Activated T-cell treated with anti-CD3 and anti-CD28 coated beads, Interleukin-2, amount 50 U/mL, for 48 hours (primary cell): ENCODE data around the gene BLOC1S5.
"Not testable (repeated sequence)": the region's sequence is repeated elsewhere in the genome, so short reads cannot be mapped to it uniquely, and the experiment has no call there.

Source experiments
- DNase-seq, 2 experiments: peaks; one replicate each; pipeline ENCODE4 v3.0.0-alpha.2; 2020

The BLOC1S5 gene

GRCh38 chr6:8080362-8081151 is 16.4 kb upstream of the BLOC1S5 start:
- DNase-seq = no peak

GRCh38 chr6:8079126-8079525 is 14.9 kb upstream of the BLOC1S5 start:
- no peak for DNase-seq

GRCh38 chr6:8077991-8078390 is 13.8 kb upstream of the BLOC1S5 start:
- DNase-seq = no peak

- DNase-seq = no peak
Observed at GRCh38 chr6:8075704-8076103, 11.5 kb upstream of the BLOC1S5 start.

GRCh38 chr6:8075185-8075584 is 11.0 kb upstream of the BLOC1S5 start:
- DNase-seq = no peak

GRCh38 chr6:8074213-8074612 is 10.0 kb upstream of the BLOC1S5 start:
- no peak for DNase-seq

GRCh38 chr6:8073758-8074157 is 9.6 kb upstream of the BLOC1S5 start:
- no peak for DNase-seq

- no peak for DNase-seq
Observed at GRCh38 chr6:8070718-8071117, 6.5 kb upstream of the BLOC1S5 start.

- DNase-seq = no peak
Observed at GRCh38 chr6:8069631-8070284, 5.6 kb upstream of the BLOC1S5 start.

- DNase-seq = no peak
Observed at GRCh38 chr6:8069151-8069550, 5.0 kb upstream of the BLOC1S5 start.

- no peak for DNase-seq
Observed at GRCh38 chr6:8066108-8066507, 1.9 kb upstream of the BLOC1S5 start.

GRCh38 chr6:8065519-8065911 is 1.3 kb upstream of the BLOC1S5 start:
- DNase-seq = peak; percentile 52 to 65

- peak; percentile 45 to 47 for DNase-seq
Observed at GRCh38 chr6:8064638-8065518, 689 bp upstream of the BLOC1S5 start.

GRCh38 chr6:8061736-8062135 is 2.5 kb downstream of the BLOC1S5 start:
- no peak for DNase-seq

GRCh38 chr6:8060346-8060745 is 3.8 kb downstream of the BLOC1S5 start:
- DNase-seq = no peak

- DNase-seq = no peak
Observed at GRCh38 chr6:8059129-8059528, 5.1 kb downstream of the BLOC1S5 start.

- no peak for DNase-seq
Observed at GRCh38 chr6:8057793-8058192, 6.4 kb downstream of the BLOC1S5 start.

- no peak for DNase-seq
Observed at GRCh38 chr6:8057263-8057662, 6.9 kb downstream of the BLOC1S5 start.

GRCh38 chr6:8054276-8054675 is 9.9 kb downstream of the BLOC1S5 start:
- DNase-seq = no peak

GRCh38 chr6:8047541-8048292 is 16.5 kb downstream of the BLOC1S5 start:
- DNase-seq = no peak

- not testable (repeated sequence) for DNase-seq
Observed at GRCh38 chr6:8045769-8046168, 18.4 kb downstream of the BLOC1S5 start.

GRCh38 chr6:8043221-8043620 is 21.0 kb downstream of the BLOC1S5 start:
- DNase-seq = no peak
